Left ventricle myocardium inferior (tissue), 1 donor: ENCODE data around the gene RPS6KB2. TPM values are rescaled to one million over a fixed set of nuclear protein-coding genes. Genes with fewer than 3 reads are reported as not detected.

ENCODE experiments used
- DNase-seq: peaks from one replicate; pipeline ENCODE4 v3.0.0-alpha.2; 2020
- H3K27ac ChIP-seq: fragments of 200-600 bp; replicated peaks from 2 replicates; pipeline ENCODE4 v1.8.0; 2021
- H3K27me3 ChIP-seq: fragments of 200-600 bp; 2 replicates; pipeline ENCODE4 v1.8.0; 2021; ENCODE audit warnings: low read depth
- H3K36me3 ChIP-seq: fragments of 200-600 bp; 2 replicates; pipeline ENCODE4 v1.8.0; 2021
- H3K4me1 ChIP-seq: fragments of 200-600 bp; 2 replicates; pipeline ENCODE4 v1.8.0; 2021
- H3K4me3 ChIP-seq: fragments of 200-600 bp; 2 replicates; pipeline ENCODE4 v1.8.0; 2021; ENCODE audit warnings: mild to moderate bottlenecking, moderate library complexity
- H3K9me3 ChIP-seq: fragments of 200-600 bp; replicated peaks from 2 replicates; pipeline ENCODE4 v1.8.0; 2021
- CTCF ChIP-seq: fragments of 200-600 bp; IDR thresholded peaks from 2 replicates; pipeline ENCODE4 v1.8.0; 2021; ENCODE audit warnings: antibody characterized with exemption, mild to moderate bottlenecking, borderline replicate concordance
- intact Hi-C: fragments of 100-400 bp; cut with micrococcal nuclease; formaldehyde crosslinking; loops from one replicate; pipeline ENCODE4 v1.11.0; 2022
- total RNA-seq: library from RNA; stranded (reverse); fragmentation: NEBNext Ultra II Directional; extraction: Animal tissue kit (Norgen Biotek cat#: 25700); gene quantifications from one replicate; pipeline ENCODE4 v1.2.1, GENCODE V29; 2021
- donor health status: DM: no; HTN: yes; CAD: no; lungs with severe emphysema.

Gene RPS6KB2
- total RNA-seq, 1 donor from 2014 or later: 21.3 TPM

GRCh38 chr11:67418476-67419281 lies 9.6 kb upstream of the RPS6KB2 start:
- intact Hi-C loops: no loop called here
- peak; percentile 58 for DNase-seq
- H3K4me1 ChIP-seq: peaks cover 61% of the 10 kb centered on the region

DNA sequence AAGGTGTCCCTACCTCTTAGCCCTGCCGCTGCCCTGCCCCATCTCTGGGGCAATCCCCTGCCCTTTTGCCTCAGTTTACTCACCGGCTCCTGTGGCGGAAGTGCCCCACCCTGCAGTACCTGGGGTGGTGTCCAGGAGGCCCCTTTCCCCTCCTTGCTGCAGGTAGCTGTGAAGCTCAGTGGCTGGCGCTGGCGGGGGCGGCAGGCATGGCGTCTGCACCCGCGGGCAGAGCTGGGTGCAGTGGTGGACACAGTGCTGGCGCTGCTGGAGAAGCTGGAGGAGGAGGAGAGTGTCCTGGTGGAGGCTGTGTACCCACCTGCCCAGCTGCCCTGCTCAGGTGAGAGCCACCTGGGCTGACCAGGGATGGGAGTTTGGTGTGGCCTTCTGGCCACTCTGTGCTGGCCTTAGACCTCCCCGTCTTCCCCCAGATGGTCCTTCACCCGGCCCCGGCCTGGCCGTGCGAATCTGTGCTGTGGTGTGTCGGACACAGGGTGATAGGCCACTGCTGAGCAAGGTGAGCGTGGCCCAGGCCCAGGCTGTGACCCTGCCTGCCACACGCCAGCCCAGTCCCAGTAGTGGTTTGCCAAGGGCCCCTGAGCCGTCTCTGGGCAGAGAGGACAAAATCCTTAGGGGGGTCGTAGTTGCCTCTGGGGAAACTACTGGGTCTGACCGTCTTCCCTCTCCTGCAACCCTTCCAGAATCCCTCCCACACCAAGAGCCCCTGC lies 8.8 kb upstream of the RPS6KB2 start:
- Histone ChIP-seq H3K9me3 (no peaks in the 10 kb centered on the region), H3K27ac (peak overlapping the region; percentile 92), H3K4me3 (peak overlapping the region; percentile 69), H3K27me3 (peaks cover 13% of the 10 kb centered on the region), H3K4me1 (peaks cover 61% of the 10 kb centered on the region), H3K36me3 (no peaks in the 10 kb centered on the region)
- TF ChIP-seq CTCF: no peak
- intact Hi-C loops: no loop called here
- DNase-seq: no peak

More at GRCh38 chr11:67418476-67419281, 9.6 kb upstream of the RPS6KB2 start:
- TF ChIP-seq CTCF: no peak
- peak overlapping the region; percentile 33 for H3K4me3 ChIP-seq
- no peaks in the 10 kb centered on the region for H3K9me3 ChIP-seq
- H3K36me3 ChIP-seq: no peaks in the 10 kb centered on the region
- peak overlapping the region; percentile 92 for H3K27ac ChIP-seq
- peaks cover 20% of the 10 kb centered on the region for H3K27me3 ChIP-seq

DNA sequence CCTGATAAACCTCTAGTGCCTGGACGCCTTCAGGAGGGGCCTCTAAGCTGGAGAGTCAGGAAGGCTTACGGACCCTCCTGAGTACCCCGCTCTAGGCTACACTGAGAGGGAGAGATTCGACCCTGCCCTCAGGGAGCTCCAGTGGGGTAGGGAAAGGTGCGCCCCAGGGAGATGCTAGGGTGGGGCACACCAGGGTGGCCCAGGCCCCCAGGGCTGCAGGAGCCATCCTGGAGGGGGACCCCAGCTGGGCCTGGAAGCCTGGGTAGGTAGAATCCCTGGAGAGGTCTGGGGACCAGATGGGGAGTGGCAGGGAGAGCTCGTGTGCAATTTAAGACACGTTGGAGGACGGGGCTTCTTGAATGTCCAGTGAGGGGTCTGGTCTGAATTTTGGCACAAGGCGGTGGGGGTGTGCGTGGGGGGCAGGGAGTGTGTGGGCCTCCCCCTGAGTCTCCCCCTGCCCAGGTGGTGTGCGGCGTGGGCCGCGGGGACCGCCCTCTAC lies 8.1 kb upstream of the RPS6KB2 start:
- Histone ChIP-seq H3K27me3 (peaks cover 6% of the 10 kb centered on the region), H3K27ac (peak overlapping the region; percentile 92), H3K4me3 (peak overlapping the region; percentile 69), H3K9me3 (no peaks in the 10 kb centered on the region), H3K4me1 (peaks cover 57% of the 10 kb centered on the region), H3K36me3 (no peaks in the 10 kb centered on the region)
- TF ChIP-seq CTCF: no peak
- no peak for DNase-seq
- intact Hi-C loops: no loop called here

GRCh38 chr11:67420646-67421429 lies 7.5 kb upstream of the RPS6KB2 start:
- intact Hi-C loops: no loop called here
- peaks cover 50% of the 10 kb centered on the region for H3K4me1 ChIP-seq
- peak; percentile 97 for DNase-seq
- H3K27me3 ChIP-seq: no peaks in the 10 kb centered on the region
- no peaks in the 10 kb centered on the region for H3K36me3 ChIP-seq
- peak overlapping the region; percentile 69 for H3K4me3 ChIP-seq
- TF ChIP-seq CTCF: peak; percentile 15
- H3K9me3 ChIP-seq: no peaks in the 10 kb centered on the region
- peak overlapping the region; percentile 92 for H3K27ac ChIP-seq

GRCh38 chr11:67421430-67422031 lies 6.8 kb upstream of the RPS6KB2 start:
- Histone ChIP-seq H3K36me3 (no peaks in the 10 kb centered on the region), H3K9me3 (no peaks in the 10 kb centered on the region), H3K4me1 (peaks cover 44% of the 10 kb centered on the region), H3K27ac (peak overlapping the region; percentile 92), H3K27me3 (no peaks in the 10 kb centered on the region), H3K4me3 (peak overlapping the region; percentile 69)
- intact Hi-C loops: no loop called here
- TF ChIP-seq CTCF: no peak
- DNase-seq: no peak
